Esophagus muscularis mucosa (tissue), 3 donors: Measurements from ENCODE around the gene RPL37A.

Experiments
- POLR2A ChIP-seq: fragments of 450-650 bp; IDR thresholded peaks from one replicate; pipeline ENCODE4 v1.6.1; 2017; ENCODE audit warnings: antibody characterized with exemption, moderate library complexity, mild to moderate bottlenecking, low read depth
- POLR2AphosphoS5 ChIP-seq, 2 donors: sonication (generic); formaldehyde crosslinking; IDR thresholded peaks; one replicate each; pipeline ENCODE4 v1.6.1; 2017; ENCODE audit warnings: antibody characterized with exemption in 2 of 2
- TF ChIP-seq, protein P1 (sequence below), 3 experiments: fragments of 200-600 bp in 2 of 3; fragments of 450-650 bp in 1 of 3; sonication (generic) in 2 of 3; IDR thresholded peaks; one replicate each; pipeline ENCODE4 v1.5.1; 2017 to 2019; ENCODE audit warnings: antibody characterized with exemption in 3 of 3, mild to moderate bottlenecking in 2 of 3, moderate library complexity in 1 of 3

DNA sequence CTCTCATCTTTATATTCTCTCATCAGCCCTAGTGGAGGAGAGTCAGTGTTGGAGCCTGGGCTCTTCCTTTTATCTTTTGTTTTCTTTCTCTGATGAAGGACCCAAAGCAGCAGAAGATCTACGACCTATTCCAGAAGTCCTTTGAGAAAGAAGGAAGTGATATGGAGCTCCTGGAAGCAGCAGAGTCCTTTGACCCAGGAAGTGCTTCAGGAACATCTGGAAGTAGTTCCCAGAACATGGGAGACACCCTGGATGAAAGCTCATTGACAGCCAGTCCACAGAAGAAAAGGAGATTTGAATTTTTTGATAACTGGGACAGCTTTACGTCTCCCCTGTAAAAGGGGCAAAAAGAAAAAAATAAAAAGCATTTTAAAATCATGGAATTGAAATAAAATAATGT lies 16.0 kb upstream of the RPL37A start:
- TF ChIP-seq, protein P1, sequence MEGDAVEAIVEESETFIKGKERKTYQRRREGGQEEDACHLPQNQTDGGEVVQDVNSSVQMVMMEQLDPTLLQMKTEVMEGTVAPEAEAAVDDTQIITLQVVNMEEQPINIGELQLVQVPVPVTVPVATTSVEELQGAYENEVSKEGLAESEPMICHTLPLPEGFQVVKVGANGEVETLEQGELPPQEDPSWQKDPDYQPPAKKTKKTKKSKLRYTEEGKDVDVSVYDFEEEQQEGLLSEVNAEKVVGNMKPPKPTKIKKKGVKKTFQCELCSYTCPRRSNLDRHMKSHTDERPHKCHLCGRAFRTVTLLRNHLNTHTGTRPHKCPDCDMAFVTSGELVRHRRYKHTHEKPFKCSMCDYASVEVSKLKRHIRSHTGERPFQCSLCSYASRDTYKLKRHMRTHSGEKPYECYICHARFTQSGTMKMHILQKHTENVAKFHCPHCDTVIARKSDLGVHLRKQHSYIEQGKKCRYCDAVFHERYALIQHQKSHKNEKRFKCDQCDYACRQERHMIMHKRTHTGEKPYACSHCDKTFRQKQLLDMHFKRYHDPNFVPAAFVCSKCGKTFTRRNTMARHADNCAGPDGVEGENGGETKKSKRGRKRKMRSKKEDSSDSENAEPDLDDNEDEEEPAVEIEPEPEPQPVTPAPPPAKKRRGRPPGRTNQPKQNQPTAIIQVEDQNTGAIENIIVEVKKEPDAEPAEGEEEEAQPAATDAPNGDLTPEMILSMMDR (IDR thresholded peaks at IDR 0.05): no peak
- TF ChIP-seq POLR2A (no peak), POLR2AphosphoS5 (IDR thresholded peaks at IDR 0.05) (no peak)
